SU-DHL-6 (cell line): ENCODE measurements around the gene FBRSL1.

Source experiments
- CTCF ChIP-seq: fragments of 200-600 bp; sonication (generic); IDR thresholded peaks from one replicate; pipeline ENCODE4 v1.5.1; 2017; ENCODE audit warnings: antibody characterized with exemption, mild to moderate bottlenecking, low read length, moderate library complexity; ENCODE audit not compliant: insufficient read depth, poor library complexity, severe bottlenecking
- EZH2phosphoT487 ChIP-seq: fragments of 200-600 bp; sonication (generic), shearing (Covaris generic); conservative IDR thresholded peaks from 2 replicates; pipeline ENCODE4 v1.6.1; 2018; ENCODE audit warnings: mild to moderate bottlenecking, antibody characterized with exemption, low read length, moderate library complexity, mixed read lengths

DNA sequence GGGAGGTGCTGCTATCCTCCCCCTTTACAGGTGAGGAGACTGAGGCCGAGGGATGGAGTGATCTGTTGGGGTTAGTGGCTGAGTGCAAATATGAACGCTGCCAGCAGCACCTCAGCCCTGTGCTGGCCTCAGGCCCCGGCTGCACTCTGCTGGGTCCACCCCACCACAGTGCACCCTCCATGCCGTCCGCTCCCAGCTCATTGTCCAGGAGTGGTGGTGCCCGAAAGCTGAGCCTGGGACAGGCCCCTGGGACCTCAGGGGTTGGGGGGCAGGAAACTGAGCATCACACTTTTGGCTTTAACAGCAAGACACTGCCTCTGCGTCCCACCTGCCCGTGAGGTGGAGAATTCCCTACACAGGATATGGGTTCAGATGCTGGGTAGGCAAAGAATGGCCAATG is 31.5 kb upstream of the FBRSL1 start:
- no peak for TF ChIP-seq CTCF
- TF ChIP-seq EZH2phosphoT487, result no peak
